ENCODE data around the gene IFT22.
"Not testable (repeated sequence)": the region's sequence is repeated elsewhere in the genome, so short reads cannot be mapped to it uniquely, and the experiment has no call there.

Gene IFT22

GRCh38 chr7:101278461-101279292, 42.9 kb downstream of the IFT22 start:
- DNase-seq (ENCODE audit: low read depth in 1 of 2, low spot score in 1 of 2) = no peak

- no peak for DNase-seq (ENCODE audit: low read depth in 1 of 2, low spot score in 1 of 2)
These were observed 44.5 kb downstream of the IFT22 start for GRCh38 chr7:101277155-101277554.

- DNase-seq (ENCODE audit: low read depth in 1 of 2, low spot score in 1 of 2) = no peak
These were observed 48.4 kb downstream of the IFT22 start for GRCh38 chr7:101273206-101273605.

- no peak for DNase-seq (ENCODE audit: low read depth in 1 of 2, low spot score in 1 of 2)
These were observed 50.6 kb downstream of the IFT22 start for GRCh38 chr7:101271021-101271420.

- DNase-seq (ENCODE audit: low read depth in 1 of 2, low spot score in 1 of 2) = no peak
These were observed 51.9 kb downstream of the IFT22 start for GRCh38 chr7:101269664-101270063.

- DNase-seq (ENCODE audit: low read depth in 1 of 2, low spot score in 1 of 2) = no peak
These were observed 55.7 kb downstream of the IFT22 start for GRCh38 chr7:101265622-101266516.

- DNase-seq (ENCODE audit: low read depth in 1 of 2, low spot score in 1 of 2) = not testable (repeated sequence)
These were observed 57.4 kb downstream of the IFT22 start for GRCh38 chr7:101264102-101264706.

All from activated T-helper 1 cell treated with anti-CD3 and anti-CD28 coated beads, Interleukin-2, amount 50 U/mL, for 16 hours (primary cell).